ENCODE measurements around the gene ANKRD66.

ANKRD66 gene

GRCh38 chr6:46746696-46747095 lies at the start of gene ANKRD66:
Gene ANKRD66 (plus strand): TSS chr6:46746933. CDS start chr6:46751949, 5,016 bp downstream.
- TF ChIP-seq CTCF (IDR thresholded peaks at IDR 0.05; ENCODE audit: insufficient read depth, low read length, poor library complexity, severe bottlenecking), result no peak

GRCh38 chr6:46699970-46700369 lies 46.8 kb upstream of the ANKRD66 start:
- TF ChIP-seq CTCF (IDR thresholded peaks at IDR 0.05; ENCODE audit: insufficient read depth, low read length, poor library complexity, severe bottlenecking), result no peak
- Histone ChIP-seq H3K27me3 (replicated peaks; ENCODE audit: control insufficient read depth, insufficient read depth, low read length) (no peaks in the 10 kb centered on the region), H3K36me3 (ENCODE audit: control insufficient read depth, insufficient read depth, low read length) (no peaks in the 10 kb centered on the region), H3K4me3 (replicated peaks; ENCODE audit: low read depth, low read length) (no peak overlapping the region)
- no peak for DNase-seq (ENCODE audit: extremely low read depth, insufficient read length)

More at GRCh38 chr6:46746696-46747095, at the start of gene ANKRD66:
- no peak for DNase-seq (ENCODE audit: extremely low read depth, insufficient read length)
- H3K27me3 ChIP-seq (replicated peaks; ENCODE audit: control insufficient read depth, insufficient read depth, low read length), result no peaks in the 10 kb centered on the region
- H3K36me3 ChIP-seq (ENCODE audit: control insufficient read depth, insufficient read depth, low read length), result no peaks in the 10 kb centered on the region
- no peak within 1 kb of the TSS for H3K4me3 ChIP-seq (replicated peaks; ENCODE audit: low read depth, low read length)

- DNase-seq (ENCODE audit: extremely low read depth, insufficient read length), result no peak
- H3K36me3 ChIP-seq (ENCODE audit: control insufficient read depth, insufficient read depth, low read length), result no peaks in the 10 kb centered on the region
- no peak overlapping the region for H3K4me3 ChIP-seq (replicated peaks; ENCODE audit: low read depth, low read length)
- no peak for TF ChIP-seq CTCF (IDR thresholded peaks at IDR 0.05; ENCODE audit: insufficient read depth, low read length, poor library complexity, severe bottlenecking)
- H3K27me3 ChIP-seq (replicated peaks; ENCODE audit: control insufficient read depth, insufficient read depth, low read length), result no peaks in the 10 kb centered on the region
These were observed 42.2 kb upstream of the ANKRD66 start for GRCh38 chr6:46704562-46704961.

GRCh38 chr6:46706464-46706863 lies 40.3 kb upstream of the ANKRD66 start:
- no peak for DNase-seq (ENCODE audit: extremely low read depth, insufficient read length)
- Histone ChIP-seq H3K36me3 (ENCODE audit: control insufficient read depth, insufficient read depth, low read length) (no peaks in the 10 kb centered on the region), H3K27me3 (replicated peaks; ENCODE audit: control insufficient read depth, insufficient read depth, low read length) (no peaks in the 10 kb centered on the region), H3K4me3 (replicated peaks; ENCODE audit: low read depth, low read length) (no peak overlapping the region)
- no peak for TF ChIP-seq CTCF (IDR thresholded peaks at IDR 0.05; ENCODE audit: insufficient read depth, low read length, poor library complexity, severe bottlenecking)

- Histone ChIP-seq H3K36me3 (ENCODE audit: control insufficient read depth, insufficient read depth, low read length) (no peaks in the 10 kb centered on the region), H3K4me3 (replicated peaks; ENCODE audit: low read depth, low read length) (no peak overlapping the region), H3K27me3 (replicated peaks; ENCODE audit: control insufficient read depth, insufficient read depth, low read length) (no peaks in the 10 kb centered on the region)
- DNase-seq (ENCODE audit: extremely low read depth, insufficient read length), result no peak
- TF ChIP-seq CTCF (IDR thresholded peaks at IDR 0.05; ENCODE audit: insufficient read depth, low read length, poor library complexity, severe bottlenecking), result no peak
These were observed 35.2 kb upstream of the ANKRD66 start for GRCh38 chr6:46711491-46711890.

- DNase-seq (ENCODE audit: extremely low read depth, insufficient read length), result no peak
- TF ChIP-seq CTCF (IDR thresholded peaks at IDR 0.05; ENCODE audit: insufficient read depth, low read length, poor library complexity, severe bottlenecking), result no peak
- Histone ChIP-seq H3K4me3 (replicated peaks; ENCODE audit: low read depth, low read length) (no peak overlapping the region), H3K36me3 (ENCODE audit: control insufficient read depth, insufficient read depth, low read length) (no peaks in the 10 kb centered on the region), H3K27me3 (replicated peaks; ENCODE audit: control insufficient read depth, insufficient read depth, low read length) (no peaks in the 10 kb centered on the region)
These were observed 31.6 kb upstream of the ANKRD66 start for GRCh38 chr6:46715141-46715540.
